ENCODE measurements around the gene KAZN.
A peak's percentile ranks its signal among the peaks of the same experiment; 100 is the strongest.
"Not testable (repeated sequence)": the region's sequence is repeated elsewhere in the genome, so short reads cannot be mapped to it uniquely, and the experiment has no call there.

Gene KAZN

GRCh38 chr1:15018767-15019166 is 420.3 kb downstream of the KAZN start:
- DNase-seq, result no peak

DNA sequence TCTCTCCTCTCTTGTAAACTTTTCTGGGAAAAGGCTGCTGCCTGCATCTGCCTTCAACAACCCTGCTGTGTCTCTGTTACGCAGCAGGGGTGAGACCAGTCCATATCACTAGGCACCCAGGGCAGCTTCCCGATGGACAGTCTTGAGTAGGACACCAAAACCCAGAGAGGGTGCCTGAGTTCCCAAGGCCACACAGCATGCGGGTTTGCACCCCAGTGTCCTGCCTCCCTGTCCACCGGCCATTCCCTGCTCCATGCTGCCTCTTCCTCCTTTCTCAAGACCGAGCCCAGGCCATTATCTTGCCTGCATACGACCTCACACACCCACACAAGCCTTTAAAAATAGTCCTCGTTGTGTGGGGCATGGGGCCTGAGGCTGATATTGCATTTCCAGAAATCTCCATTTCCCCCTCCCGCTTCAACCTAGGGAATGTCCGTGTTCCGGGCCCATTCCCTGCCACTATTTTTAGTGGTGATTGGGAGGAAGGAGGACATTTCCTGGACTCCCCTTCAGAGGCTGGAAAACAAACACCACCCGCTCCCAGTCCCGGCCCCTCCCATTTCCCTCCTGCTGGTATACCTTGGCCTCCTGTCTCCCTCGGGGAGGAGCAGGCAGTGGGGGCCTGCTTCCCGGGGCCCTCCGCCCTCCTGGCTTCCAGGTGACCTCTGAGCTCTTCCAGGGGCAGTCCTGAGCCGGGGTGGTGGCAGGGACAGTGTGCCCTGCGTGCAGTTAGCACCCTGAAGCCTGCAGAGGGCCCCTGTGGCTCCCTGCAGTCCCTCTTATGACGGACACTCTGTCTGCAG is 422.7 kb downstream of the KAZN start:
- no peak for DNase-seq

DNA sequence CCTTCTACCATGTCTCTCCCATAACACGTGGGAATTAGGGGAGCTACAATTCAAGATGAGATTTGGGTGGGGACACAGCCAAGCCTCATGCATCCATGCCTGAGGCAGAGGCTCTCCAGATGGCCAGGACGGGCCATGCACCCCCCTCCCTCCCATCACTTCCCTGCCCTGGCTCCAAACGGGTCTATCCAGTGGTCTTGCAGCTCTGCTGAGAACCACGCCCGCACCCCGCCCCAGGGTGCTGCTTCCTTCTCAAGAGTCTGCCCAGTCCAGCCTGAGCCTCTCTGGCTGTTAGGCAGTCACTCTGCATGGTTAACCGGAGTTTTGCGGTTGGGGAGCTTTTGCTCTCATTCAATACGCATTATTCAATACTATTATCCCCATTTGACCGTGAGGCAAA is 423.6 kb downstream of the KAZN start:
- no peak for DNase-seq

GRCh38 chr1:15023205-15023604 is 424.7 kb downstream of the KAZN start:
- no peak for DNase-seq

DNA sequence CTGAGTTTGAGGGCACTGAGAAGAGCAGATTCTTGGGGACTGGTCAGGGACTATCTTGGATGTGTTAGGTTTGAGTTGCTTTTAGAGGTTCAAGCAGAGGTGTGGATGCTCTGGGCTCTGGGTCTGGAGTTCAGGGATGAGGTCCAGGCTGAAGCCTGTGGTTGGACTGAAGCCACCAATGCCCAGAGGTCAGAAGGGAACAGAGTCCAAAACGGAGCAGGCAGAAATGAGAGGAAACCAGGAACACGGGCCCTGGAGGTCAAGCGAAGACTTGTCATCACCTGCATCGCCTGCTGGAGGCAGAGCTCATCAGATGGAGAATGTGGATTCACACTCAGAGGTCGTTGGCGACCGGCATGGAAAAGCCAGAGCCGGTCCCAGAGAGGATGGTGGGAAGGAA is 425.5 kb downstream of the KAZN start:
- no peak for DNase-seq

DNA sequence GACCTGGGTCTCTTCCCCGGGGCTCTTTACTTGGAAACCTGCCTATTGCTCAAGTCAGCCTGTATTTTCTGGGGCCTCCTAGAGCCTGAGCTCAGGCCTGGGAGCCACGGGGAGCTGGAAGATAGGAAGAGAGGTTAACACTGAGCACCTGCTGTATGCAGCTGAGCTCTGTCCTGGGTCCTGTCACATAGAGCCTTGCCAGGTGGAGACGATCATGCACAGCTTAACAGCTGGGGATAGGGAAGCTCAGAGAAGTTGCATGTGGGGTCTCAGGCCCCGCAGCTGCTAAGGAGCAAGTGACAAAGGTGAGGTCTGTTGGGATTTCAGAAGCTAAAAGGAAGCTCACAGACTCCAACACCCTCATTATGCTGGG is 427.6 kb downstream of the KAZN start:
- DNase-seq, result no peak

DNA sequence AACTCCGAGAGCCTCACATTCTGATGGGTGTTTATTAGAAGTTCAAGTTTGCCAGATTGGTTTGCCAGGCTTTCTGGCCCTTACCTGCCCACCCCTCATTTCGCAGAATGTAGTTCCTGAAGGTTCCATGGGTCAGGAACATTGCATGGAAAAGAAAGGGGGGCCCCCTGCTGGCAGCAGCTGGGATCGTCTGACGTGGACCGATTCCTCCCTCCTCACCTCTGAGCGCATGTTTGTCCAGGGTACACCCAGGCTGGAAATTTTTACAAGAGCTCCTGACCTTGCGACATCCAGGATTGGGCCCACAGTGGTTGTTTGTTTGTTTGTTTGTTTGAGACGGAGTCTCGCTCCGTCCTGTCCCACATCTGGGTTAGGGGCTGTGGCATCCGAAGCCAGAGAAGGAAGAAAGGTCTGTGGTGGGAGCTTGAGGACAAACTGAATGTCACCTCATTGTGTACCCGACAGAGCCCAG is 429.1 kb downstream of the KAZN start:
- peak; percentile 66 for DNase-seq

GRCh38 chr1:15028102-15028501 is 429.6 kb downstream of the KAZN start:
- DNase-seq, result peak; percentile 93

GRCh38 chr1:15028616-15029015 is 430.1 kb downstream of the KAZN start:
- DNase-seq, result no peak

DNA sequence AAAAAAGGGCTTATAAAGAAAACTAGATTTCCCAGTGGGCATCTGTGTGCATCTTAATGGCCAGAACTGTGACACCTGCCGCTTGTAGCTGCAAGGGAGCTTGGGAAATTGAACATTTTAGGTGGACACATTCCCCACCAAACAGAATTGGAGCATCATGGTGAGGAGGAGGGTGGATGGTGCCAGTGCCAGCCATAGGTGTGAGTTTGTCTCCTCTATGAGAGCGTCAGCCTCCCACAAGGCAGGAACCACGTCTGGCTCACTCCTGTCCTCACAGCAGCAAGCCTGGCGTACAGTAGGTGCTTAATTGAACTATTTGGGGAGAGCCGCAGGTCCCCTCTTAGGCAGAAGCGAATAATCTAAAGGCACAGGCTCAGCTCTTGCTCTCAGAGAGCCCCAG is 430.6 kb downstream of the KAZN start:
- DNase-seq, result no peak

DNA sequence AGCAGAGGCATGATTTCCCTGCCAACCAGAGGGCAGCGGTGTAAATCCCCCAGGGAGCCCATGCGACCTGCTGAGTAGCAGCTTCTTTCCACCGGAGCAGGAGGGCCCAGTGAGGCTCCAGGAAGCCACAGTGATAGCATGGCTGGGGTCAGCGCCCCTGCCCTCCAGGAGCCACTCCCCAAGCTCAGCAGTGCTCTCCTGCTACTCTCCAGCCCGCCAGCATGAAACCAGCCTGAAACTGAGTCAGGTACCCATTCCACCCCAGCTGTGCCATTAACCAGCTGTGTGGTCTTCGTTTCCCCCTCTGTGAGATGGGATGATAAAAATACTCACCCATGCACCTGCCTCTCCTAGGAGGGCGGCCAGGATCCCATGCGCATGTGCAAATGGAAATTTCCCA is 431.3 kb downstream of the KAZN start:
- no peak for DNase-seq

GRCh38 chr1:15031251-15031933 is 432.9 kb downstream of the KAZN start:
- peak; percentile 70 for DNase-seq

DNA sequence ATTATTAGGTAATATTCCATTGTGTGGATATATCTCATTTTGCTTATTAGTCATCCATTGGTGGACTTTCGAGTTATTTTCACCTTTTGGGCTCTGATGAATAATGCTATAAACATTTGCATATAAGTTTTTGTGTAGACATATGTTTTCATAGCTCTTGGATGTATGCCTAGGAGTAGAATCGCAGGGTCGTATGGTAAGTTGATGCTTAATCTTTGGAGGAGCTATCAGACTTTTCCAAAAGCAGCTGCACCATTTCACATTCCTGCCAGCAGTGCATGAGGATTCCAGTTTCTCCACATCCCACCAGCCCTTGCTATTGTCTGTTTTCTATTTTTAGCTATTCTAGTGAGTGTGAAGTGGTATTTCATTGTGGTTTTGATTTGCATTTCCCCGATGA is 434.8 kb downstream of the KAZN start:
- peak; percentile 84 for DNase-seq

- DNase-seq, result no peak
These were observed 436.2 kb downstream of the KAZN start for GRCh38 chr1:15034656-15035055.

DNA sequence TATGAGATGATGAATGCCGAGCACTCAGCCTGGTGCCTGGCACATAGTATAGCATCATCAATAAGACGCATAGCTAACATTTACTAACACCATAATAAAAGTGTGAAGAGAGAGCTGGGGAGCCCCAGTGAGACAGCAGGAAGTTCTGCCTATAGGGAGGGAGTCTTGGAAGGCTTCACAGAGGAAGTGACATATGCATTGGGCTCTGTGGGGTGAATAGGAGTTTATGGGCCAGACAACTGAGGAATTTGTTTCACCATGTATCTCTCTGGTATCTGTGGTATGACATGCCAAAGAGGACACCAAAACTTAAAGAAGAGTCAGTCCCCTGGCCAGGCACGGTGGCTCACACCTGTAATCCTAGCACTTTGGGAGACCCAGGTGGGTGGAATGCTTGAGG is 436.8 kb downstream of the KAZN start:
- DNase-seq, result no peak

DNA sequence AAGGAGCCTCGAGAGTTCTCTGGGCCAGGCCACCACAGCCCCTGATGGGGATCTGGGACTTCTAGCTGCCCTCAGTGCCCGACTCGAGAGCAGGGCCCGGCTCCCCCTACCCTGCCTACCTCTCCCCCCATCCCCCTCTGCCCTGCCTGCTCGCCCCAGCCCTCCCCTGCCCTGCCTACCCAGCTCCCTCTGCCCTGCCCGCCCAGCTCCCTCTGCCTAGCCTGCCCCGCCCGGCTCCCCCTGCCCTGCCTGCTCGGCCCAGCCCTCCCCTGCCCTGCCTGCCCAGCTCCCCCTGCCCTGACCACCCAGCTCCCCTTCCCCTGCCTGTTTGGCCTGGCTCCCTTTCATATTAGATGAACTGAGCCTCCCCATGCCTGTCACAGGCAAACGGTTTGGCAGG is 437.6 kb downstream of the KAZN start:
- no peak for DNase-seq

DNA sequence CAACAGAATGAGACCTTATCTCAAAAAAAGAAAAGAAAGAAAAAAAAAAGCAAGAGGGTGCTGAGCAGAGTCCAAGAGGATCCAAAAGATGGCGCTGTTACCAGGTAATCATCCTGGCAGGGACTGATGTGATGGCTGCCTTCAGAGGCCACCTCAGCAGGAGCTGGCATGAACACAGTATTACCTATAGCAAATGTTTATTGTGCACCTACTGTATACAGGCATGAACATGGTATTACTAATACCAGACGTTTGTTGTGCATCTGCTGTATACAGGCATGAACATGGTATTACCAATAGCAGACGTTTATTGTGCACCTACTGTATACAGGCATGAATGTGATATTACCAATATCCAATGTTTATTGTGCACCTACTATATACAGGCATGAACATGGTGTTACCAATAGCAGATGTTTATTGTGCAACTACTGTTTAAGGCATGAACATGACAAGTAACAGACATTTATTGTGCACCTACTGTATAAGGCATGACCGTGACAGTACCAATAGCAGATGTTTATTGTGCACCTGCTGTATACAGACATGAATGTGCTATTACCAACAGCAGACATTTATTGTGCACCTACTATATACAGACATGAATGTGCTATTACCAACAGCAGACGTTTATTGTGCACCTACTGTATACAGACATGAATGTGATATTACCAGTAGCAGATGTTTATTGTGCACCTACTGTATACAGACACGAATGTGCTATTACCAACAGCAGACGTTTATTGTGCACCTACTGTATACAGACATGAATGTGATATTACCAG is 439.9 kb downstream of the KAZN start:
- DNase-seq, result peak; percentile 33

DNA sequence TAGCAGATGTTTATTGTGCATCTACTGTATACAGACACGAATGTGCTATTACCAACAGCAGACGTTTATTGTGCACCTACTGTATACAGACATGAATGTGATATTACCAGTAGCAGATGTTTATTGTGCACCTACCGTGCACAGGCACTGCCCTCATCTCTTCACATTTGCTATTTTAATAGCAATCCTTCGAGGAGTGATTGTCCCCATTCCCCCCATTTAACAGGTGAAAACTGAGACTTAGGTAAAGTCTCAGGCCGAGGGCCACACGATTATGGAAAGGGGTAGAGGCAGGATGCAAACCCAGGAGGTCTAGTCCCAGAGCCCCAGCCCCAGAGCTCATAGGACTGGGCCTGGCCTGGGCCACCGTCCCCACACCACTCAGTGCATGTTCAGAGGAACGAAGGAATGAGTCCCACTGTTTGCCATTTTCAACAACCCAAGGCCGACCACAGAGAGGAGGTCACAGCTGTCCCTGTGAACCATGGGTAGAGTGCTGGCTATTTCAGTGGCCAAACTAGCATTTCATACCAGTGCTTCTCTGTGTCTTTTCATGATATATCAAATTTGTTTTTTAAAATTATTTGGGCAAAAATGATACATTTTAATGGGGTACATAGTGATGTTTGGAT is 440.6 kb downstream of the KAZN start:
- no peak for DNase-seq

- no peak for DNase-seq
These were observed 441.4 kb downstream of the KAZN start for GRCh38 chr1:15039901-15040300.

GRCh38 chr1:15040685-15041084 is 442.2 kb downstream of the KAZN start:
- not testable (repeated sequence) for DNase-seq

DNA sequence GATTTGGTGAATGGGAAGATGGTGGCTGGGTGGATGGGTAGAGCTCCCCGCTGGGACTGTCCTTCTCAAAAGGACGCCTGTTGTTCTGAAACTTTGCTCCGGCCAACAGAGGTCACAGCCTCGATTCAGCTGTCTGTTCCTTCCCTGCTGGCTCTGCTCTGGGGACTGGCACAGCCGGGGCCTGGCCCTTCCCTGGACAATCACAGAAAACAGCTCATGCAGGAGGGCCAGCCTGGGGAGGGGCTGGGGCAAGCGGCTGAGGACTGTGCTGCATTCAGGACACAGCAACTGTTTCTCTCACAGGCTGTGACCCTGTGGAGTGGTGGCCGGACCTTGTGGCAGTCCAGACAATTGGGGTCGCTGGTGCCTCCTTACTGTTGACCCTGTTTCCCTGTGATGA is 444.4 kb downstream of the KAZN start:
- DNase-seq, result no peak

DNA sequence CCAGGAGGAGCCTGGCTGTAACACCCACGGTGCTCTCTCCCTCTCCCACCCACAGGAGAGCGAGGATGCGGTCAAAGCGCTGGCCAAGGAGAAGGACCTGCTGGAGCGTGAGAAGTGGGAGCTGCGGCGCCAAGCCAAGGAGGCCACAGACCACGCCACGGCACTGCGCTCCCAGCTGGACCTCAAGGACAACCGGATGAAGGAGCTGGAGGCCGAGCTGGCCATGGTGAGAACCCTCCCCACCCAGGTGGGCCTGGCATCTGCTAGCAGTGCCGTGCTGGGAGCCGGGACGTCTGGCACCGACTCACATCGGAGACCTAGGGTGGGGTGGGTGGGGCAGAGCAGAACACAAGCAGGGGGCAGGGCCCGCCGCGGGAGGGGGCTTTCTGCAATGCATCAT is 445.4 kb downstream of the KAZN start:
- DNase-seq, result no peak

DNA sequence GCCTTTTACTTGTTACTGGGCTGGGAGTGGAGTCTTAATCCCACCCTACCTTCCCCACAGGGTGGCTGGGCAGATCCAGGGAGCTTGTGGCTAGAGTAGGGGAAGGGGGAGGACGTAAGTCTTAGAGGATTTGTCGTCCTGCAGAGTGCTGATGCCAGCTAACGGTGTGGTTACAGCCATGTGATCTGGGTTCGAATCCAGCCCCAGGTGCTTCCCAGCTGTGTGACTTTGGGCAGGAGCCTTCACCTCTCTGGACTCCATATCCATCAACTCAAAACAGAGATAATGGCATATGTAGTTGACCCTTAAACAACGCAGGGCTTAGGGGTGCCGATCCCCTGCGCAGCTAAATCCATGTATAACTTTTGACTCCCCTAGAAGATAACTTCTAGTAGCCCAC is 446.6 kb downstream of the KAZN start:
- DNase-seq, result no peak
